Keratinocyte (primary cell): ENCODE results near the gene KRTAP1-4.

Experiments
- EZH2 ChIP-seq: IDR thresholded peaks from one replicate; pipeline ENCODE4 v1.6.1; 2012; ENCODE audit warnings: inconsistent platforms, mild to moderate bottlenecking, low read length, moderate library complexity
- TF ChIP-seq, protein P1 (sequence below), 3 experiments: IDR thresholded peaks in 1 of 3; conservative IDR thresholded peaks in 1 of 3; optimal IDR thresholded peaks in 1 of 3; 2 replicates in 2 of 3; 3 replicates in 1 of 3; pipeline versions ENCODE3 to v1.5.1; 2011; ENCODE audit warnings: low read length in 3 of 3, mild to moderate bottlenecking in 3 of 3, moderate library complexity in 2 of 3, control low read depth in 1 of 3, inconsistent platforms in 1 of 3; ENCODE audit not compliant: insufficient read depth in 2 of 3; ENCODE audit errors: extremely low read depth in 1 of 3

DNA sequence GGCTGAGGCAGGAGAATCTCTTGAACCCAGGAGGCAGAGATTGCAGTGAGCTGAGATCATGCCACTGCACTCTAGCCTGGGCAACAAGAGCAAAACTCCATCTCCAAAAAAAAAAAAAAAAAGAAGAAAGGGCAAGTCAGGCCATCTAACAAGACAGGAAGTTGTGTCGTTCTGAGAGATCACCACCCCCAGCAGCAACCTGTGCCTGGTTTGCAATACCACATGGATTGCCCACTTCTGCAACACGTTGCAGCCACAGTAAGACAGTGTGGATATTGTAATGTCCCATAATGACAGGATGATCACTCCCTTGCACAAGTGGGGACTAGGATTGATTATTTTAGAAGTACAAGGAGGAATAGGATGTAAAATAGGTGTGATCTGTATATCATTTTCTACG is 39.0 kb upstream of the KRTAP1-4 start:
- TF ChIP-seq, protein P1, sequence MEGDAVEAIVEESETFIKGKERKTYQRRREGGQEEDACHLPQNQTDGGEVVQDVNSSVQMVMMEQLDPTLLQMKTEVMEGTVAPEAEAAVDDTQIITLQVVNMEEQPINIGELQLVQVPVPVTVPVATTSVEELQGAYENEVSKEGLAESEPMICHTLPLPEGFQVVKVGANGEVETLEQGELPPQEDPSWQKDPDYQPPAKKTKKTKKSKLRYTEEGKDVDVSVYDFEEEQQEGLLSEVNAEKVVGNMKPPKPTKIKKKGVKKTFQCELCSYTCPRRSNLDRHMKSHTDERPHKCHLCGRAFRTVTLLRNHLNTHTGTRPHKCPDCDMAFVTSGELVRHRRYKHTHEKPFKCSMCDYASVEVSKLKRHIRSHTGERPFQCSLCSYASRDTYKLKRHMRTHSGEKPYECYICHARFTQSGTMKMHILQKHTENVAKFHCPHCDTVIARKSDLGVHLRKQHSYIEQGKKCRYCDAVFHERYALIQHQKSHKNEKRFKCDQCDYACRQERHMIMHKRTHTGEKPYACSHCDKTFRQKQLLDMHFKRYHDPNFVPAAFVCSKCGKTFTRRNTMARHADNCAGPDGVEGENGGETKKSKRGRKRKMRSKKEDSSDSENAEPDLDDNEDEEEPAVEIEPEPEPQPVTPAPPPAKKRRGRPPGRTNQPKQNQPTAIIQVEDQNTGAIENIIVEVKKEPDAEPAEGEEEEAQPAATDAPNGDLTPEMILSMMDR (optimal IDR thresholded peaks at IDR 0.05 in 1 of 3, IDR thresholded peaks at IDR 0.05 in 1 of 3, conservative IDR thresholded peaks at IDR 0.05 in 1 of 3; ENCODE audit: extremely low read depth in 1 of 3, insufficient read depth in 2 of 3, low read length in 3 of 3), result no peak
- TF ChIP-seq EZH2, result no peak
